Brain pericyte (primary cell): Measurements from ENCODE around the gene ACBD5.

Source experiments
- DNase-seq: peaks from one replicate; pipeline ENCODE4 v3.0.0-alpha.2; 2012; ENCODE audit warnings: low read depth, low spot score

ACBD5 gene

GRCh38 chr10:27153845-27154193 lies 86.8 kb downstream of the ACBD5 start:
- no peak for DNase-seq

DNA sequence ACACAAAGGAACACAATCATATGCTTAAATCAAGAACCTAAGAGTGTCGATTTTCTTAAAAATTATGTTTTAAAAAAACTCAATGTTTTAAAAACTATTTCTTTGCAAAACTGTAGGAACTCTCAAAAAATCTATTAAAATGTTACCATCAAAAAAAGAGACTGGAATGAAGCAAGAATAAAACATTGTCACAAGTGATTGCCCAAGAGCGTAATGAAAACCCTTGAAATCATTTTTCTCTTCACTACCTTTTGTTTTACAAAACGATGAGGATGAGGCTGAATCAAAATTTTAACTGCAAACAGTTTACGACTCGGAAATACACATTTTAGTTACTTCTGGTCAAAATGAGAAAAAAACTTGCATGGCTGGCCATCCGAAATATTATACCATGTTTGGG lies 87.3 kb downstream of the ACBD5 start:
- no peak for DNase-seq

DNA sequence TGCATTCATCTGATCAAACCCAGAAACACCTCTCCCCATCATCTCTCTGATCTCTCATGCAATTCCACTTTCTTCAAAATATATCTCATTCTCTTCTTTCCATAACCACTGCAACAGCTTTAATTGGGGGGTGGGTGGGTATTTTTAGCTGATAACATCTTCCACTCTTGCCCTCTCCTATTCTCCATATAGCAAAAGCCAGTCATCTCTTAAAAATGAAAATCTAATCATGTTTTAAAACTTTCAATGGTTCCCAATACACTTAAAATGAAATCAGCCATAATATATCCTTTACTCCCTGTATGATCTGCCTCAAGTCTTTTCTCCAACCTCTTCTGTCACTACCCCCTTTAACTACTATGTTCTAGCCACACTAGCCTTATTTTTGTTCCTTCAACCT lies 87.9 kb downstream of the ACBD5 start:
- DNase-seq = no peak

DNA sequence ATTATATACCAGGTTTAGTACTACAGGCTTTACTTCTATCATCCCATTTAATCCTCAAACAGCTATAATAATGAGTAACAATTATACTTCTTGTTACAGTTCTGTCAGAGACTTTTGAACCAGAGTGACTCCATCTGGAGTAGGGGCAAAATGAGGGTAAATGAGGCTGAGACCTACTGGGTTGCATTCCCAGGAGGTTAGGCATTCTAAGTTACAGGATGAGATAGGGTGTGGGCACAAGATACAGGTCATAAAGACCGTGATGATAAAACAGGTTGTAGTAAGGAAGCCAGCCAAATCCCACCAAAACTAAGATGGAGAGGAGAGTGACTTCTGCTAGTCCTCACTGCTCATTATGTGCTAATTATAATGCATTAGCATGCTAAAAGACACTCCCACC lies 90.3 kb downstream of the ACBD5 start:
- no peak for DNase-seq

DNA sequence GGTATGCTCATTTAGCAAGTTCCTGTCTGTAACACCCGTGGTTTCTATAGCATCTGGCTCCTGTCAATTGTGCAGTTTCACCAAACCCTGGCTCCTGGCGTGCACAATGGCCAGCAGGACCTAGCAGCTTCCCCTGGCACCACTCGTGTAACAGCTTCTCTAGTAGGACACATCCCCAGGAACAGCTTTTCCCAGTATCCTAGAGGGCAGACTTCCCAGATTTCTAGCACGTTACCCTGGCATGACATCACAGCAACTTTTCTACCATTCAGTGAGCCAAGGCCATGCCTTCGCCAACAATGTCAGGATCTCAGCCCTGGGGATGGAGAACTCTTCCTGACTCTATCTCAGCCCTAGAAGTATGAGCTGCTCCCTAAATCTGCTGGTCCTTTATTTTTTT lies 92.9 kb downstream of the ACBD5 start:
- DNase-seq = no peak

- no peak for DNase-seq
Observed at GRCh38 chr10:27145937-27146336, 94.7 kb downstream of the ACBD5 start.
